ENCODE results near the gene GCK.

DNA sequence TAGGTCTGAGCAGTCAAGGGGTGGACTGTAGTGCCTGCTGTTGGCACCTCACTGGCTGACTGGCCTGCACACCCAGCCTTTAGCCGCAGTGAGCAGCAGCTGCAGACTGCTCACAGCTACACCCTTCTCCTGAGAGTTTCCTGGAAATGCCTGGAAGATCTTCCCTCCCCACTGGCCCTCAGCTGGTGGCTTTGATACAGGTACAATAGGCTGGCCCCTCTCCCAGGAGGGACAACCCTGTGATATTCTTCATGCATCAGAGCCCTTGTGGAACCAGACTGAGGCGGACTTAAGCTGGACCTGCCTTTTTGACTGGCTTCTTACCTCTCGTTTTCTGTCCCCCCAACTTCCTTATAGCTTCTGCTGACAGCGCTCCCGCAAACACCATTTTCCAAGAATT, 6.4 kb downstream of the GCK start:
- no peak for TF ChIP-seq CTCF (IDR thresholded peaks at IDR 0.05)
- no peak for TF ChIP-seq POLR2A (IDR thresholded peaks at IDR 0.05)
- no peak for TF ChIP-seq EP300 (IDR thresholded peaks at IDR 0.05)

All from sigmoid colon (tissue), 4 donors.